Endometrium (tissue), 2 donors: ENCODE data around the gene LRCH1.

ENCODE experiments used
- FAIRE-seq: peaks from 2 replicates; lab custom pipeline; 2012; peaks lifted over from hg19 to GRCh38; lab: Jason Lieb, UNC
- donor health status: control.
- donor health status: control.

LRCH1 gene

GRCh38 chr13:46615888-46616531, 63.0 kb downstream of the LRCH1 start:
- peak; percentile 97 for FAIRE-seq

GRCh38 chr13:46617229-46617721, 64.3 kb downstream of the LRCH1 start:
- no peak for FAIRE-seq

GRCh38 chr13:46617885-46618284, 64.9 kb downstream of the LRCH1 start:
- no peak for FAIRE-seq

GRCh38 chr13:46618694-46619254, 65.8 kb downstream of the LRCH1 start:
- no peak for FAIRE-seq

- no peak for FAIRE-seq
Observed at GRCh38 chr13:46620029-46620428, 67.1 kb downstream of the LRCH1 start.

- FAIRE-seq: no peak
Observed at GRCh38 chr13:46620471-46620870, 67.5 kb downstream of the LRCH1 start.

- FAIRE-seq: no peak
Observed at GRCh38 chr13:46621133-46621532, 68.2 kb downstream of the LRCH1 start.

- no peak for FAIRE-seq
Observed at GRCh38 chr13:46621792-46622629, 69.0 kb downstream of the LRCH1 start.

- no peak for FAIRE-seq
Observed at GRCh38 chr13:46622630-46623256, 69.8 kb downstream of the LRCH1 start.

GRCh38 chr13:46624353-46624752, 71.4 kb downstream of the LRCH1 start:
- no peak for FAIRE-seq

- no peak for FAIRE-seq
Observed at GRCh38 chr13:46624821-46625220, 71.9 kb downstream of the LRCH1 start.

- FAIRE-seq: no peak
Observed at GRCh38 chr13:46627462-46627861, 74.5 kb downstream of the LRCH1 start.

- no peak for FAIRE-seq
Observed at GRCh38 chr13:46628622-46629365, 75.8 kb downstream of the LRCH1 start.

- FAIRE-seq: no peak
Observed at GRCh38 chr13:46629811-46630413, 76.9 kb downstream of the LRCH1 start.

GRCh38 chr13:46630431-46631178, 77.6 kb downstream of the LRCH1 start:
- FAIRE-seq: no peak

- FAIRE-seq: no peak
Observed at GRCh38 chr13:46631179-46631542, 78.2 kb downstream of the LRCH1 start.

GRCh38 chr13:46632176-46632575, 79.2 kb downstream of the LRCH1 start:
- no peak for FAIRE-seq

GRCh38 chr13:46633416-46633815, 80.4 kb downstream of the LRCH1 start:
- no peak for FAIRE-seq

GRCh38 chr13:46636451-46636850, 83.5 kb downstream of the LRCH1 start:
- no peak for FAIRE-seq

GRCh38 chr13:46637213-46637612, 84.2 kb downstream of the LRCH1 start:
- FAIRE-seq: no peak

GRCh38 chr13:46638262-46638661, 85.3 kb downstream of the LRCH1 start:
- no peak for FAIRE-seq
